Stimulated activated CD4-positive, alpha-beta T cell treated with anti-CD3 and anti-CD28 coated beads, Interleukin-4, amount 100 ng/mL, for 4 hours (primary cell): Measurements from ENCODE around the gene ELMO1.
A peak's percentile ranks its signal among the peaks of the same experiment; 100 is the strongest.

Source experiments
- DNase-seq, 2 experiments: peaks; one replicate each; pipeline ENCODE4 v3.0.0-alpha.2; 2020

Gene ELMO1

GRCh38 chr7:37255327-37255944 is 193.2 kb downstream of the ELMO1 start:
- DNase-seq: no peak

GRCh38 chr7:37251222-37251621 is 197.4 kb downstream of the ELMO1 start:
- DNase-seq: no peak

GRCh38 chr7:37249240-37249639 is 199.4 kb downstream of the ELMO1 start:
- no peak for DNase-seq

- DNase-seq: no peak
Observed at GRCh38 chr7:37248396-37248861, 200.2 kb downstream of the ELMO1 start.

GRCh38 chr7:37247861-37248260 is 200.8 kb downstream of the ELMO1 start:
- no peak for DNase-seq

- no peak for DNase-seq
Observed at GRCh38 chr7:37245590-37245989, 203.1 kb downstream of the ELMO1 start.

GRCh38 chr7:37236906-37237305 is 211.8 kb downstream of the ELMO1 start:
- DNase-seq: no peak

- DNase-seq: no peak
Observed at GRCh38 chr7:37235813-37236212, 212.9 kb downstream of the ELMO1 start.

GRCh38 chr7:37234928-37235327 is 213.7 kb downstream of the ELMO1 start:
- no peak for DNase-seq

GRCh38 chr7:37234334-37234733 is 214.3 kb downstream of the ELMO1 start:
- DNase-seq: no peak

GRCh38 chr7:37231613-37232012 is 217.1 kb downstream of the ELMO1 start:
- DNase-seq: no peak

- DNase-seq: peak in 1 of 2 experiments; percentile 7
Observed at GRCh38 chr7:37230221-37230620, 218.4 kb downstream of the ELMO1 start.

GRCh38 chr7:37229381-37229780 is 219.3 kb downstream of the ELMO1 start:
- no peak for DNase-seq

GRCh38 chr7:37225285-37225969 is 223.2 kb downstream of the ELMO1 start:
- no peak for DNase-seq

GRCh38 chr7:37224746-37225145 is 223.9 kb downstream of the ELMO1 start:
- DNase-seq: no peak

- DNase-seq: no peak
Observed at GRCh38 chr7:37220664-37221063, 228.0 kb downstream of the ELMO1 start.

GRCh38 chr7:37218956-37219355 is 229.7 kb downstream of the ELMO1 start:
- no peak for DNase-seq

GRCh38 chr7:37216923-37217322 is 231.7 kb downstream of the ELMO1 start:
- no peak for DNase-seq

GRCh38 chr7:37216156-37216852 is 232.4 kb downstream of the ELMO1 start:
- no peak for DNase-seq

- DNase-seq: no peak
Observed at GRCh38 chr7:37215290-37215923, 233.3 kb downstream of the ELMO1 start.

- DNase-seq: no peak
Observed at GRCh38 chr7:37212556-37212955, 236.1 kb downstream of the ELMO1 start.

GRCh38 chr7:37212051-37212450 is 236.6 kb downstream of the ELMO1 start:
- no peak for DNase-seq

GRCh38 chr7:37211097-37211880 is 237.4 kb downstream of the ELMO1 start:
- DNase-seq: no peak
